WTC11 (cell line): Measurements from ENCODE around the gene AOC1.

Source experiments
- CREB1 ChIP-seq: sonication (generic); formaldehyde crosslinking; IDR thresholded peaks from 2 replicates; pipeline ENCODE4 v1.8.0; 2023; ENCODE audit warnings: mild to moderate bottlenecking, missing genetic modification reagents
- EMX1 ChIP-seq: fragments of 250-450 bp; sonication (Bioruptor Pico); IDR thresholded peaks from 2 replicates; pipeline ENCODE4 v1.8.0; 2021; ENCODE audit warnings: mild to moderate bottlenecking
- TF ChIP-seq, protein P1 (sequence below): fragments of 200-600 bp; IDR thresholded peaks from 2 replicates; pipeline ENCODE4 v1.8.0; 2022; ENCODE audit warnings: antibody characterized with exemption
- TF ChIP-seq, protein P2 (sequence below): sonication (generic); formaldehyde crosslinking; IDR thresholded peaks from 2 replicates; pipeline ENCODE4 v1.8.1; 2022; ENCODE audit warnings: mild to moderate bottlenecking, moderate library complexity, missing genetic modification reagents

DNA sequence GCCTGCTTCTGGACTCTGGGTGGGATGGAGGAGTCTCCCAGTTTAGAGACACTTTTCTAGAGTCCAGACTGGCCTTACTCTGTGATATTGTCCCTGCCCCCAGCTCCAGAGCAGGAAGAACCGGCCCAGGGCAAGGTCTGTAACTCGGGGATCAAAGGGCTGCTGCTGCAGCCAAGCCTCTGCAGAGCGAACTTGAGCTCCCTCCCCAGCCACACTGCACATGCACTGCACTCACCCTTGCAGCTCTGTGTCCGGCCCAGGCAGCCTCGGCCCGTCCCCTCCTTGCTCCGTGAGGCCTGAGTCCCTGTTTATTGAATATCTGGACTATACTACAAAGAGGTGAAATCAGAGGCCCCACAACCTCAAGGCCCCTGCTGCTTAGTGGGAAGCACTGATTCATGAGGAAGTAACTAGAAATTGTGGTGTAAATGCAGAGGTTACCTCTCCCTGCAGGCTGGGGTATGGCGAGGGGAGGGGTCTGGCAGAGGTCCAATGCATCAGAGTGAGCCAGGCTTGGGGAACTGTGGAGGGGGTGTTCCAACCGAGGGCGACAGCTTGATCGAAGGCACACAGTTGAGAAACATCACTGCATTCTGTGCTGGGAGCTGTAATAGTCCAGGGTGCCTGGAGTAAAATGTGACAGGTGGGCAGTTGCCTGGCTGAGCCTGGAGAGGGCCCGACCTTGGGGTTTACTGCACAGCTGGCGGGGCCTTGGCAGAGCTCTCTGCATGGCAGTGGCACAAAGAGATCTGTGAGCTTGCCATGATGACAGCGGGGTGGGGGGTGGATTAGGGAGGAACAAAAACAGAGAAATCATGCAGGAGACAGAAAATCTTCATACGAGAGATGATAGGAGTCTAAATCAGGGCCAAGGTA lies 49.1 kb downstream of the AOC1 start:
- TF ChIP-seq, protein P1, sequence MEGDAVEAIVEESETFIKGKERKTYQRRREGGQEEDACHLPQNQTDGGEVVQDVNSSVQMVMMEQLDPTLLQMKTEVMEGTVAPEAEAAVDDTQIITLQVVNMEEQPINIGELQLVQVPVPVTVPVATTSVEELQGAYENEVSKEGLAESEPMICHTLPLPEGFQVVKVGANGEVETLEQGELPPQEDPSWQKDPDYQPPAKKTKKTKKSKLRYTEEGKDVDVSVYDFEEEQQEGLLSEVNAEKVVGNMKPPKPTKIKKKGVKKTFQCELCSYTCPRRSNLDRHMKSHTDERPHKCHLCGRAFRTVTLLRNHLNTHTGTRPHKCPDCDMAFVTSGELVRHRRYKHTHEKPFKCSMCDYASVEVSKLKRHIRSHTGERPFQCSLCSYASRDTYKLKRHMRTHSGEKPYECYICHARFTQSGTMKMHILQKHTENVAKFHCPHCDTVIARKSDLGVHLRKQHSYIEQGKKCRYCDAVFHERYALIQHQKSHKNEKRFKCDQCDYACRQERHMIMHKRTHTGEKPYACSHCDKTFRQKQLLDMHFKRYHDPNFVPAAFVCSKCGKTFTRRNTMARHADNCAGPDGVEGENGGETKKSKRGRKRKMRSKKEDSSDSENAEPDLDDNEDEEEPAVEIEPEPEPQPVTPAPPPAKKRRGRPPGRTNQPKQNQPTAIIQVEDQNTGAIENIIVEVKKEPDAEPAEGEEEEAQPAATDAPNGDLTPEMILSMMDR, result no peak
- TF ChIP-seq EMX1, result no peak
- TF ChIP-seq CREB1 (CRISPR knock-in tag), result no peak
- TF ChIP-seq, protein P2, sequence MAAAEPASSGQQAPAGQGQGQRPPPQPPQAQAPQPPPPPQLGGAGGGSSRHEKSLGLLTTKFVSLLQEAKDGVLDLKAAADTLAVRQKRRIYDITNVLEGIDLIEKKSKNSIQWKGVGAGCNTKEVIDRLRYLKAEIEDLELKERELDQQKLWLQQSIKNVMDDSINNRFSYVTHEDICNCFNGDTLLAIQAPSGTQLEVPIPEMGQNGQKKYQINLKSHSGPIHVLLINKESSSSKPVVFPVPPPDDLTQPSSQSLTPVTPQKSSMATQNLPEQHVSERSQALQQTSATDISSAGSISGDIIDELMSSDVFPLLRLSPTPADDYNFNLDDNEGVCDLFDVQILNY (CRISPR knock-in tag), result no peak
